Lung (tissue), 12 donors: ENCODE measurements around the gene HOXB3. TPM values are rescaled to one million over a fixed set of nuclear protein-coding genes. Genes with fewer than 3 reads are reported as not detected.

Experiments used
- ATAC-seq: fragments of 200-7000 bp; cut with Tn5 transposase; one replicate; pipeline ENCODE4 v1.9.1; 2020; ENCODE audit warnings: moderate number of reproducible peaks; ENCODE audit not compliant: insufficient read depth, low FRiP score
- DNase-seq, 3 donors: peaks; one replicate each; pipeline ENCODE4 v3.0.0-alpha.2; 2013 to 2017
- H3K27ac ChIP-seq, 2 donors: one replicate each; pipeline ENCODE4 v1.5.1; 2013; ENCODE audit warnings: mild to moderate bottlenecking in 2 of 2, moderate library complexity in 2 of 2, control low read depth in 1 of 2, inconsistent platforms in 1 of 2, low read depth in 1 of 2, low read length in 1 of 2
- H3K27me3 ChIP-seq, 3 donors: one replicate each; pipeline ENCODE4 v1.5.1; 2013; ENCODE audit warnings: low read length in 2 of 3; ENCODE audit not compliant: control insufficient read depth in 3 of 3, insufficient read depth in 3 of 3
- H3K36me3 ChIP-seq, 4 donors: one replicate each; pipeline ENCODE4 v1.5.1; 2013; ENCODE audit warnings: low read length in 4 of 4, mild to moderate bottlenecking in 1 of 4, moderate library complexity in 1 of 4; ENCODE audit not compliant: control insufficient read depth in 4 of 4, insufficient read depth in 4 of 4
- H3K4me1 ChIP-seq, 5 donors: one replicate each; pipeline ENCODE4 v1.5.1; 2013; ENCODE audit warnings: low read length in 5 of 5, mild to moderate bottlenecking in 2 of 5, moderate library complexity in 1 of 5; ENCODE audit not compliant: control insufficient read depth in 5 of 5, insufficient read depth in 5 of 5
- H3K4me3 ChIP-seq: one replicate; pipeline ENCODE4 v1.5.1; 2013; ENCODE audit warnings: mild to moderate bottlenecking, control low read depth, moderate library complexity
- H3K9ac ChIP-seq, 2 donors: one replicate each; pipeline ENCODE4 v1.5.1; 2013; ENCODE audit warnings: low read length in 2 of 2, control low read depth in 1 of 2; ENCODE audit not compliant: insufficient read depth in 1 of 2
- H3K9me3 ChIP-seq, 4 donors: one replicate each; pipeline ENCODE4 v1.5.1; 2013; ENCODE audit warnings: low read length in 3 of 4, mild to moderate bottlenecking in 1 of 4, moderate library complexity in 1 of 4; ENCODE audit not compliant: control insufficient read depth in 4 of 4, insufficient read depth in 3 of 4
- WGBS, 2 donors: extraction: QIAGEN DNeasy Blood & Tissue Kit; methylation state at CpG; one replicate each; pipeline ENCODE4 v1.1.7; 2013; 5-methylcytosine and 5-hydroxymethylcytosine counted together
- polyA plus RNA-seq, 2 donors: library from polyadenylated mRNA; stranded (reverse); fragments of 200-250 nt; gene quantifications; one replicate each; pipeline ENCODE4 v1.2.1, GENCODE V29; 2013
- total RNA-seq, 2 donors: library from RNA; depleted of rRNA in 1 of 2; stranded (reverse); fragments of >200 nt in 1 of 2; gene quantifications; one replicate each; pipeline ENCODE4 v1.2.1, GENCODE V29; 2014 to 2021
- TF ChIP-seq, protein P1 (sequence below): IDR thresholded peaks from 2 replicates; pipeline ENCODE4 v1.5.1; 2012; ENCODE audit warnings: mild to moderate bottlenecking; ENCODE audit errors: control extremely low read depth, extremely low read depth
- donor health status: control.
- donor health status: control.
- donor health status: Bipolar disorder and iron deficiency.
- donor health status: healthy.
- donor health status: DM: yes; HTN: yes; CAD: no.

HOXB3 gene
- total and polyA plus RNA-seq, 4 donors, result 1.9 to 21.1 (median 6.7) TPM

DNA sequence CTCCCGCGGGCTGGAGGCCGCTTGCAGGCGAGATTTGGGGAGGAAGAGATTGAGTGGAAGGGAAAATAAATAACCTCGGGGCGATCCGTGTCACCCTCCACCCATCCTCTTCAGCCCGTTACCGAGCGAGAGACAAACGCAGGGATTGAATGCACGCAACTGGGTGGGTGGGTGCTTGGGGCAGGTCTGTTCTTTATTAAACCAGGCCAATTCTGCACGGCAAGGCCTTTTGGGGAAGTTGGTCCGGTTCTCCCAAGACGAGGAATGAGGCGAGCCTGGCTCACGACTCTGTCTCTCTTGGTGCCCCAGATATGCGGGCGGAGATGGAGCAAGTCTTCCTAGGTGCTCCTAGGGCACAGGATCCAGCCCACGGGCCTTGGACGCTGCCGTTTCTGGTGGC is 21.2 kb upstream of the HOXB3 start:
- DNase-seq (no peak), ATAC-seq (peak; percentile 15)
- Histone ChIP-seq H3K4me1 (peaks cover 0 to 21% (median 4%) of the 10 kb centered on the region in 5 donors), H3K27me3 (peaks cover 3 to 77% (median 50%) of the 10 kb centered on the region in 3 donors), H3K4me3 (peak overlapping the region; percentile 10), H3K36me3 (peaks cover 0 to 8% (median 0%) of the 10 kb centered on the region in 4 donors), H3K27ac (no peak overlapping the region), H3K9ac (peak overlapping the region in 1 of 2 donors; percentile 65), H3K9me3 (peaks cover 0 to 2% (median 0%) of the 10 kb centered on the region in 4 donors)
- WGBS, 2 donors, result 2 to 5% methylated on average over 22 of the region's 22 CpGs
- TF ChIP-seq, protein P1, sequence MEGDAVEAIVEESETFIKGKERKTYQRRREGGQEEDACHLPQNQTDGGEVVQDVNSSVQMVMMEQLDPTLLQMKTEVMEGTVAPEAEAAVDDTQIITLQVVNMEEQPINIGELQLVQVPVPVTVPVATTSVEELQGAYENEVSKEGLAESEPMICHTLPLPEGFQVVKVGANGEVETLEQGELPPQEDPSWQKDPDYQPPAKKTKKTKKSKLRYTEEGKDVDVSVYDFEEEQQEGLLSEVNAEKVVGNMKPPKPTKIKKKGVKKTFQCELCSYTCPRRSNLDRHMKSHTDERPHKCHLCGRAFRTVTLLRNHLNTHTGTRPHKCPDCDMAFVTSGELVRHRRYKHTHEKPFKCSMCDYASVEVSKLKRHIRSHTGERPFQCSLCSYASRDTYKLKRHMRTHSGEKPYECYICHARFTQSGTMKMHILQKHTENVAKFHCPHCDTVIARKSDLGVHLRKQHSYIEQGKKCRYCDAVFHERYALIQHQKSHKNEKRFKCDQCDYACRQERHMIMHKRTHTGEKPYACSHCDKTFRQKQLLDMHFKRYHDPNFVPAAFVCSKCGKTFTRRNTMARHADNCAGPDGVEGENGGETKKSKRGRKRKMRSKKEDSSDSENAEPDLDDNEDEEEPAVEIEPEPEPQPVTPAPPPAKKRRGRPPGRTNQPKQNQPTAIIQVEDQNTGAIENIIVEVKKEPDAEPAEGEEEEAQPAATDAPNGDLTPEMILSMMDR, result no peak

DNA sequence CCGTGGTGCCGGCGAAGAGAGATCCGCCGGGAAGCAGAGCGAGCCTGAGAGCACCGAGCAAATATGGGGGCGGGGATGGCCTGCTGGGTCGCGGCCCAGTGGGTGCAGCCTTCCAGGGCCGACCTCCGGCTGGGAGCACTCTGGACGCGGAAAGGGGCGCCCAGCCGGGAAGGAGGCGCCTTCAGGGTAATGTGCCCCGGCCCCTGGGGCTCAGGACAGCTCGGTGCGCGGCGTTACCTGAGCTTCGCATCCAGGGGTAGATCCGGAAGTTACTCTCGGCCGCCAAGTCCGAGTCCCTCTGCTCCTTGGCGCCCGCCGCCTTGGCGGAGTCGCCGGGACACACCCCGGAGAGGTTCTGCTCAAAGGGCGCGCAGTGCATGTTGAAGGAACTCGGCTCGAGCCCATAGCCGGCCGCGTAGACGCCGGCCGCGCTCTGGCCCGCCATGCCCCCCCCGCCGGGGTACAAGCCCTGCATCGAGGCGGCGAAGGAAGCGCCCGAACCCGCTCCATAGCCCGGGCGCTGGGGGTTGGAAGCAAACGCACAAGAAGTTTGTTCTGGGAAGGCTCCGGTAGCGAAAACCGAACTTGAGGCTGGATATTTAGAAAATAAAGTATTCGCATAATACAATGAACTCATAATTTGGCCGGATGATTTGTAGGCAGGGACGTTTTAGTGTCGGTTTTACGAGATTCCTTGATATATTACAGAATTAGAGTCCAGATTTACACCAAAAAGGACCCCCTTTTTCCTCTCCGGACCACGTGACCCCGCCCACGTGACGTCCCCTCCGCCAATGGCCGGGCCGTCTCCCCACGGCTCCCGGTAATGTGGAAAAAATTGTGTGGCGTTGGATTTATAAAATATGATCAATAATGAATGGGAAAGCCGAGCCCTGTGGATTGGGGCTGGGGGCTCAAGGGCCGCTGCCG is 20.5 kb upstream of the HOXB3 start, which contains the start of gene HOXB7:
Gene HOXB7 (minus strand): TSS at position 736 of the 930 bp plus-strand sequence. CDS start 99 bp downstream, at position 637.
- peaks cover 2 to 76% (median 44%) of the 10 kb centered on the region in 3 donors for H3K27me3 ChIP-seq
- H3K27ac ChIP-seq, result peak within 1 kb of the TSS in 1 of 2 donors; percentile 54
- WGBS, 2 donors, result 1 to 2% methylated on average over 72 to 79 of the region's 79 CpGs
- peaks cover 0 to 8% (median 0%) of the 10 kb centered on the region in 4 donors for H3K36me3 ChIP-seq
- TF ChIP-seq, protein P1, result no peak
- H3K4me1 ChIP-seq, result peaks cover 0 to 21% (median 4%) of the 10 kb centered on the region in 5 donors
- H3K9ac ChIP-seq, result peak within 1 kb of the TSS in 1 of 2 donors; percentile 88
- H3K4me3 ChIP-seq, result peak within 1 kb of the TSS; percentile 43
- peak; percentile 42 for ATAC-seq
- peaks cover 0 to 2% (median 0%) of the 10 kb centered on the region in 4 donors for H3K9me3 ChIP-seq
- peak; percentile 79 to 87 (median 82) for DNase-seq

DNA sequence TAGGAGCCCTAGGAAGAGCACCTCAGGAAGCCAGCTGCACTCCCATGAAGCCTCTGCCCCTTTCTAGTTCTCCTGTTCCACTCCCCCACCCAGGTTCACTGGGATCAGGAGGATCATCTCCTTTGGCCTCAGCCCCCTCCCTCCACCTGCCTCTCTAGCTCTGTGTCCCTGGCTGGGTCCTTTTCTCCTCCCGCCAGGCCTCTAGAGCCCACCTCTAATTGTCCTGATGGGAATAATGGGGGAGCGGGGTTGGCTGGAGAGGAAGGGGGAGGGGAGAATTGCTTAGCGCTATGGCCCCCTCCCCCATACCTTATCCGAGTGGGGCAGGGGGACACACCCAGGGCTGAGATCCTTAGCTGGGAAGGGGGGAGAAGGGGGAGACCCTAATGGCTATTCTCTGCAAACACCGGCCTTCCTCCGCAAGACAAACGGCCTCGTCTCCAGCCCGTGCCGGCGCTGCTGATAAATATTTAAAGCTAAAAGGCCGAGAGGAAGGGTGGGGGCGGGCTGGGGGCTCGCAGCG is 19.8 kb upstream of the HOXB3 start:
- Histone ChIP-seq H3K27me3 (peaks cover 2 to 76% (median 41%) of the 10 kb centered on the region in 3 donors), H3K4me1 (peaks cover 0 to 21% (median 4%) of the 10 kb centered on the region in 5 donors)

More for the DNA sequence above, 19.8 kb upstream of the HOXB3 start:
- Histone ChIP-seq H3K27ac (no peak overlapping the region), H3K9me3 (peaks cover 0 to 4% (median 0%) of the 10 kb centered on the region in 4 donors), H3K9ac (no peak overlapping the region), H3K4me3 (peak overlapping the region; percentile 43), H3K36me3 (peaks cover 0 to 8% (median 0%) of the 10 kb centered on the region in 4 donors)
- DNase-seq (no peak), ATAC-seq (no peak)
- 8 to 12% methylated on average over 15 of the region's 15 CpGs for WGBS, 2 donors
- TF ChIP-seq, protein P1, result no peak
